PC-9 (cell line): ENCODE measurements around the gene RUBCN. TPM values are rescaled to one million over a fixed set of nuclear protein-coding genes. Genes with fewer than 3 reads are reported as not detected.
"Not testable (repeated sequence)": the region's sequence is repeated elsewhere in the genome, so short reads cannot be mapped to it uniquely, and the experiment has no call there.

Experiments
- BruUV-seq: library from RNA; stranded (reverse); fragments of 400-500 nt; replicated peaks from 2 replicates; lab custom pipeline; 2021; lab: Mats Ljungman, UMichigan
- CTCF ChIA-PET: fragments of 300-600 bp; sonication (Branson Sonifier 250); formaldehyde crosslinking; loops from one replicate; lab custom pipeline; 2022; ENCODE audit warnings: antibody characterized with exemption; lab: Charles Lee
- POLR2A ChIA-PET: fragments of 300-600 bp; sonication (Branson Sonifier 250); formaldehyde crosslinking; loops from one replicate; lab custom pipeline; 2022; ENCODE audit warnings: antibody characterized with exemption; ENCODE audit not compliant: unreplicated experiment; lab: Charles Lee
- DNase-seq, 2 experiments: peaks; one replicate each; pipeline versions ENCODE4 v3.0.0 to v3.0.0-alpha.2; 2015 to 2022; ENCODE audit warnings: mixed read lengths in 1 of 2
- H2AFZ ChIP-seq: fragments of 200-600 bp; sonication (generic); 2 replicates; pipeline ENCODE4 v1.8.1; 2017; ENCODE audit warnings: antibody characterized with exemption
- H3F3A ChIP-seq: fragments of 200-600 bp; sonication (generic); 2 replicates; pipeline ENCODE4 v1.8.1; 2017; ENCODE audit warnings: antibody characterized with exemption, mild to moderate bottlenecking, low read depth; ENCODE audit not compliant: insufficient read depth
- H3K27ac ChIP-seq: fragments of 200-600 bp; sonication (generic); 2 replicates; pipeline ENCODE4 v1.6.1; 2016; ENCODE audit warnings: mixed run types
- H3K27me3 ChIP-seq: fragments of 200-600 bp; sonication (generic); 2 replicates; pipeline ENCODE4 v1.6.1; 2016; ENCODE audit warnings: low read depth, mixed run types; ENCODE audit not compliant: insufficient read depth
- H3K36me3 ChIP-seq: fragments of 200-600 bp; sonication (generic); 2 replicates; pipeline ENCODE4 v1.6.1; 2016; ENCODE audit warnings: low read depth, mixed run types
- H3K4me1 ChIP-seq: fragments of 200-600 bp; sonication (generic); replicated peaks from 2 replicates; pipeline ENCODE4 v1.6.1; 2016; ENCODE audit warnings: mixed run types; ENCODE audit not compliant: insufficient read depth
- H3K4me2 ChIP-seq: fragments of 200-600 bp; sonication (generic); 2 replicates; pipeline ENCODE4 v1.6.1; 2017; ENCODE audit warnings: mixed run types
- H3K4me3 ChIP-seq: fragments of 200-600 bp; sonication (generic); 2 replicates; pipeline ENCODE4 v1.6.1; 2016; ENCODE audit warnings: mixed run types
- H3K79me2 ChIP-seq: fragments of 200-600 bp; sonication (generic); 2 replicates; pipeline ENCODE4 v1.6.1; 2017; ENCODE audit warnings: low read depth, mixed run types
- H3K9me2 ChIP-seq: fragments of 200-600 bp; sonication (generic); 2 replicates; pipeline ENCODE4 v1.8.1; 2017; ENCODE audit warnings: mild to moderate bottlenecking; ENCODE audit not compliant: insufficient read depth
- H3K9me3 ChIP-seq: fragments of 200-600 bp; sonication (generic); 2 replicates; pipeline ENCODE4 v1.8.1; 2016; ENCODE audit warnings: low read depth; ENCODE audit not compliant: insufficient read depth
- H4K20me1 ChIP-seq: fragments of 200-600 bp; sonication (generic); 2 replicates; pipeline ENCODE4 v1.8.1; 2017; ENCODE audit not compliant: insufficient read depth
- intact Hi-C: fragments of 100-400 bp; cut with micrococcal nuclease; formaldehyde crosslinking; loops from one replicate; pipeline ENCODE4 v1.10.0; 2022; ENCODE audit not compliant: unreplicated experiment
- total RNA-seq: library from RNA; stranded (reverse); gene quantifications from 2 replicates; pipeline ENCODE4 v1.2.3, GENCODE V29; 2021
- TF ChIP-seq, protein P1 (sequence below): fragments of 200-600 bp; sonication (generic); conservative IDR thresholded peaks from 2 replicates; pipeline ENCODE4 v1.6.1; 2017; ENCODE audit warnings: mixed run types, antibody characterized with exemption, mild to moderate bottlenecking, moderate library complexity

The RUBCN gene
- total RNA-seq, 1 experiment from 2014 or later = 34.2 TPM

DNA sequence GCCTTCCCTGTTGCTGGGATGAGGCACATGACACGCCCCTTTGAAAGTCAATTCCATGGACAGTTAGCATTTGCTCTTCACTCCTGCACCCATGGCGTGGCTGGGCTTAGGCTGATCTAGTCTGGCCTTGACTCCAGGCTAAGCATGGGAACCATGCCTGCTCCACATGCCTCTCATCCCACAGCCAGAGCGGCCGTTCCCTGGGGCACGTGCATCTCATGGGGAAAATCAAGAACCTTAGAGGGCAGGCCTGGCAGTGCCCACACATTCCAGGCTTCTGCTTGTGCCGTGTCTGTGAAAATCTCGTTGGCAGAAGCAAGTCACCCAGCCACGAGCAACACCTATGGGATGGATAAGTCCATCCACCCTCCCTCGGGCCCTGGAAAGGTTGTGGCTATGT is 89.5 kb downstream of the RUBCN start:
- POLR2A ChIA-PET, H3K4me2 ChIP-seq, H3K27ac ChIP-seq, DNase-seq, H3K9me2 ChIP-seq, H2AFZ ChIP-seq, intact Hi-C loops, CTCF ChIA-PET, H4K20me1 ChIP-seq, H3K4me1 ChIP-seq, H3K27me3 ChIP-seq, H3K36me3 ChIP-seq, H3K79me2 ChIP-seq, H3F3A ChIP-seq, H3K4me3 ChIP-seq, H3K9me3 ChIP-seq, BruUV-seq: not testable (repeated sequence)

- H3K4me2 ChIP-seq, DNase-seq, H3K9me2 ChIP-seq, H3K27me3 ChIP-seq, H3K27ac ChIP-seq, H3K79me2 ChIP-seq, intact Hi-C loops, H4K20me1 ChIP-seq, H2AFZ ChIP-seq, H3F3A ChIP-seq, H3K36me3 ChIP-seq, H3K4me3 ChIP-seq, POLR2A ChIA-PET, H3K4me1 ChIP-seq, BruUV-seq, H3K9me3 ChIP-seq, CTCF ChIA-PET: not testable (repeated sequence)
These were observed 90.4 kb downstream of the RUBCN start for GRCh38 chr3:197646294-197646693.

DNA sequence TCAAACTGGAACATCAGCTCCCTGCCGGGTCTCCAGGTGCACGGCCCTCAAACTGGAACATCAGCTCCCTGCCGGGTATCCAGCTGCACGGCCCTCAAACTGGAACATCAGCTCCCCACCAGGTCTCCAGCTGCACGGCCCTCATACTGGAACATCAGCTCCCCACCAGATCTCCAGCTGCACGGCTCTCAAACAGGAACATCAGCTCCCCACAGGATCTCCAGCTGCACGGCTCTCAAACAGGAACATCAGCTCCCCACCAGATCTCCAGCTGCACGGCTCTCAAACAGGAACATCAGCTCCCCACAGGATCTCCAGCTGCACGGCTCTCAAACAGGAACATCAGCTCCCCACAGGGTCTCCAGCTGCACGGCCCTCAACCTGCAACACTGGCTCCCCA is 99.1 kb downstream of the RUBCN start:
- H3K4me3 ChIP-seq, H3K79me2 ChIP-seq, BruUV-seq, DNase-seq, H3K9me3 ChIP-seq, H3K4me2 ChIP-seq, intact Hi-C loops, H3K27ac ChIP-seq, H3K4me1 ChIP-seq, H3K36me3 ChIP-seq, H3F3A ChIP-seq, H3K9me2 ChIP-seq, H4K20me1 ChIP-seq, POLR2A ChIA-PET, H2AFZ ChIP-seq, H3K27me3 ChIP-seq: not testable (repeated sequence)
- CTCF ChIA-PET = interaction anchor here (0.6 kb wide), 1 partner anchor 1892 kb away, joined by 3 read pairs; no protein-coding TSS in a partner anchor

- H3K9me3 ChIP-seq, H3K27me3 ChIP-seq, H2AFZ ChIP-seq, POLR2A ChIA-PET, H3K27ac ChIP-seq, intact Hi-C loops, DNase-seq, H3K4me2 ChIP-seq, H4K20me1 ChIP-seq, H3K36me3 ChIP-seq, H3F3A ChIP-seq, H3K4me1 ChIP-seq, H3K4me3 ChIP-seq, H3K79me2 ChIP-seq, H3K9me2 ChIP-seq, BruUV-seq: not testable (repeated sequence)
- TF ChIP-seq, protein P1, sequence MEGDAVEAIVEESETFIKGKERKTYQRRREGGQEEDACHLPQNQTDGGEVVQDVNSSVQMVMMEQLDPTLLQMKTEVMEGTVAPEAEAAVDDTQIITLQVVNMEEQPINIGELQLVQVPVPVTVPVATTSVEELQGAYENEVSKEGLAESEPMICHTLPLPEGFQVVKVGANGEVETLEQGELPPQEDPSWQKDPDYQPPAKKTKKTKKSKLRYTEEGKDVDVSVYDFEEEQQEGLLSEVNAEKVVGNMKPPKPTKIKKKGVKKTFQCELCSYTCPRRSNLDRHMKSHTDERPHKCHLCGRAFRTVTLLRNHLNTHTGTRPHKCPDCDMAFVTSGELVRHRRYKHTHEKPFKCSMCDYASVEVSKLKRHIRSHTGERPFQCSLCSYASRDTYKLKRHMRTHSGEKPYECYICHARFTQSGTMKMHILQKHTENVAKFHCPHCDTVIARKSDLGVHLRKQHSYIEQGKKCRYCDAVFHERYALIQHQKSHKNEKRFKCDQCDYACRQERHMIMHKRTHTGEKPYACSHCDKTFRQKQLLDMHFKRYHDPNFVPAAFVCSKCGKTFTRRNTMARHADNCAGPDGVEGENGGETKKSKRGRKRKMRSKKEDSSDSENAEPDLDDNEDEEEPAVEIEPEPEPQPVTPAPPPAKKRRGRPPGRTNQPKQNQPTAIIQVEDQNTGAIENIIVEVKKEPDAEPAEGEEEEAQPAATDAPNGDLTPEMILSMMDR = peak; percentile 61
- CTCF ChIA-PET = interaction anchor here (0.9 kb wide), 1 partner anchor 33 kb away, joined by 3 read pairs; no protein-coding TSS in a partner anchor
These were observed 104.7 kb downstream of the RUBCN start for GRCh38 chr3:197631989-197632388.

- H4K20me1 ChIP-seq, H3K4me1 ChIP-seq, H3K27ac ChIP-seq, H3K27me3 ChIP-seq, H3K4me3 ChIP-seq, DNase-seq, H3K9me3 ChIP-seq, BruUV-seq, intact Hi-C loops, H3K36me3 ChIP-seq, POLR2A ChIA-PET, H3F3A ChIP-seq, H3K9me2 ChIP-seq, CTCF ChIA-PET, H2AFZ ChIP-seq, H3K4me2 ChIP-seq: not testable (repeated sequence)
- peaks cover 12% of the 10 kb centered on the region for H3K79me2 ChIP-seq
These were observed 105.9 kb downstream of the RUBCN start for GRCh38 chr3:197630766-197631165.

DNA sequence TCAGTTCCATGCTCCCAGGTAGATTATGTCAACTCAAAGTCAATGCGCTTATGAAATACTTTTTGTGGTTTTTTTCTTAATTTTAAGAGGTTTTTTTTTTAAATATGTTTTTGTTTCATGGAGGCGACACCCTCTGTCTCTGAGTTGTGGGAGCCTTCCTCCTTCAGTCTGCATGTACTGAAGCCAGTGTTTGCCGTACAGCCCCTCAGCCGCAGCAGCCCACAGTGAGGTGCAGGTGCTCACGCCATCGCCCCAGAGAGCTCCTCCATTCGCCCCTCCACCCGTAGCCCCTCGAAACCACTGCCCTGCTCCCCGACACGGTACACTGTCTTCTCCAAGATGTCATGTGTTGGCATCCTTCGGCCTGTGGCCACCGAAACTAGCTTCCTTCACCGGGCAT is 107.4 kb downstream of the RUBCN start:
- H3F3A ChIP-seq, DNase-seq, H3K4me3 ChIP-seq, intact Hi-C loops, H3K27me3 ChIP-seq, H3K4me1 ChIP-seq, H4K20me1 ChIP-seq, H3K27ac ChIP-seq, H3K9me2 ChIP-seq, BruUV-seq, H2AFZ ChIP-seq, H3K9me3 ChIP-seq, H3K4me2 ChIP-seq, POLR2A ChIA-PET, H3K36me3 ChIP-seq: not testable (repeated sequence)
- H3K79me2 ChIP-seq = peaks cover 21% of the 10 kb centered on the region
- CTCF ChIA-PET = interaction anchor here (0.6 kb wide), 1 partner anchor 331 kb away, joined by 3 read pairs; no protein-coding TSS in a partner anchor
